GM23248 (cell line): ENCODE results near the gene TMCO4. TPM values are rescaled to one million over a fixed set of nuclear protein-coding genes. Genes with fewer than 3 reads are reported as not detected.

Experiments
- DNase-seq: peaks from one replicate; pipeline ENCODE4 v3.0.0-alpha.2; 2015
- H2AFZ ChIP-seq: fragments of 200-600 bp; sonication (generic); 2 replicates; pipeline ENCODE4 v1.6.1; 2016; ENCODE audit warnings: antibody characterized with exemption
- H3F3A ChIP-seq: fragments of 200-600 bp; sonication (generic); 2 replicates; pipeline ENCODE4 v1.6.1; 2016; ENCODE audit warnings: mild to moderate bottlenecking, antibody characterized with exemption, mixed run types; ENCODE audit not compliant: insufficient read depth
- H3K27ac ChIP-seq: fragments of 200-600 bp; sonication (generic); 2 replicates; pipeline ENCODE4 v1.5.1; 2016; ENCODE audit warnings: mild to moderate bottlenecking
- H3K27me3 ChIP-seq: fragments of 200-600 bp; sonication (generic); replicated peaks from 2 replicates; pipeline ENCODE4 v1.6.1; 2016; ENCODE audit warnings: mild to moderate bottlenecking; ENCODE audit not compliant: insufficient read depth
- H3K36me3 ChIP-seq: fragments of 200-600 bp; sonication (generic); 2 replicates; pipeline ENCODE4 v1.6.1; 2016; ENCODE audit warnings: low read depth, mild to moderate bottlenecking
- H3K4me1 ChIP-seq: fragments of 200-600 bp; sonication (generic); 2 replicates; pipeline ENCODE4 v1.6.1; 2016; ENCODE audit warnings: mild to moderate bottlenecking; ENCODE audit not compliant: insufficient read depth
- H3K4me2 ChIP-seq: fragments of 200-600 bp; sonication (generic); one replicate; pipeline ENCODE4 v1.6.1; 2016; ENCODE audit warnings: mild to moderate bottlenecking; ENCODE audit not compliant: unreplicated experiment
- H3K4me3 ChIP-seq: fragments of 200-600 bp; sonication (generic); 2 replicates; pipeline ENCODE4 v1.5.1; 2016; ENCODE audit warnings: mild to moderate bottlenecking
- H3K79me2 ChIP-seq: fragments of 200-600 bp; sonication (generic); 2 replicates; pipeline ENCODE4 v1.6.1; 2016; ENCODE audit warnings: mild to moderate bottlenecking; ENCODE audit not compliant: insufficient read depth
- H3K9ac ChIP-seq: fragments of 200-600 bp; sonication (generic); 2 replicates; pipeline ENCODE4 v1.6.1; 2016; ENCODE audit warnings: mild to moderate bottlenecking
- H3K9me2 ChIP-seq: fragments of 200-600 bp; sonication (generic); 2 replicates; pipeline ENCODE4 v1.6.1; 2016; ENCODE audit warnings: mixed run types, mild to moderate bottlenecking, moderate library complexity; ENCODE audit not compliant: insufficient read depth
- H3K9me3 ChIP-seq: fragments of 200-600 bp; sonication (generic); one replicate; pipeline ENCODE4 v1.6.1; 2017; ENCODE audit warnings: low read depth
- H4K20me1 ChIP-seq: fragments of 200-600 bp; sonication (generic); 2 replicates; pipeline ENCODE4 v1.6.0; 2016; ENCODE audit not compliant: insufficient read depth
- EZH2 ChIP-seq: fragments of 200-600 bp; sonication (generic); IDR thresholded peaks from 2 replicates; pipeline ENCODE4 v1.6.1; 2018; ENCODE audit warnings: antibody characterized with exemption, mild to moderate bottlenecking; ENCODE audit not compliant: insufficient read depth, poor library complexity, severe bottlenecking
- EZH2phosphoT487 ChIP-seq: fragments of 200-600 bp; sonication (generic); IDR thresholded peaks from 2 replicates; pipeline ENCODE4 v1.6.1; 2018; ENCODE audit warnings: antibody characterized with exemption, moderate library complexity, mild to moderate bottlenecking, low read depth; ENCODE audit not compliant: insufficient read depth
- WGBS, 2 experiments: methylation state at CpG; one replicate each; pipeline ENCODE4 v1.1.6; 2015 to 2017; ENCODE audit warnings: low lambda C conversion rate in 2 of 2, low coverage in 1 of 2; ENCODE audit errors: missing lambda C conversion rate in 2 of 2; 5-methylcytosine and 5-hydroxymethylcytosine counted together
- in situ Hi-C: fragments of 300-500 bp; cut with MboI; formaldehyde crosslinking; loops from 2 replicates; pipeline ENCODE4 v1.15.0; 2020
- polyA plus RNA-seq: library from polyadenylated mRNA; unstranded; fragments of >200 nt; fragmentation: Nextera tagmentation; extraction: Ambion mirVana; gene quantifications from 2 replicates; pipeline ENCODE4 v1.2.1, GENCODE V29; 2016
- total RNA-seq: library from RNA; depleted of rRNA; stranded (reverse); fragments of >200 nt; shearing (Covaris generic); gene quantifications from 2 replicates; pipeline ENCODE4 v1.2.3, GENCODE V29; 2014

TMCO4 gene
- total and polyA plus RNA-seq, 2 experiments from 2014 or later, result 10.5 to 24.5 TPM

DNA sequence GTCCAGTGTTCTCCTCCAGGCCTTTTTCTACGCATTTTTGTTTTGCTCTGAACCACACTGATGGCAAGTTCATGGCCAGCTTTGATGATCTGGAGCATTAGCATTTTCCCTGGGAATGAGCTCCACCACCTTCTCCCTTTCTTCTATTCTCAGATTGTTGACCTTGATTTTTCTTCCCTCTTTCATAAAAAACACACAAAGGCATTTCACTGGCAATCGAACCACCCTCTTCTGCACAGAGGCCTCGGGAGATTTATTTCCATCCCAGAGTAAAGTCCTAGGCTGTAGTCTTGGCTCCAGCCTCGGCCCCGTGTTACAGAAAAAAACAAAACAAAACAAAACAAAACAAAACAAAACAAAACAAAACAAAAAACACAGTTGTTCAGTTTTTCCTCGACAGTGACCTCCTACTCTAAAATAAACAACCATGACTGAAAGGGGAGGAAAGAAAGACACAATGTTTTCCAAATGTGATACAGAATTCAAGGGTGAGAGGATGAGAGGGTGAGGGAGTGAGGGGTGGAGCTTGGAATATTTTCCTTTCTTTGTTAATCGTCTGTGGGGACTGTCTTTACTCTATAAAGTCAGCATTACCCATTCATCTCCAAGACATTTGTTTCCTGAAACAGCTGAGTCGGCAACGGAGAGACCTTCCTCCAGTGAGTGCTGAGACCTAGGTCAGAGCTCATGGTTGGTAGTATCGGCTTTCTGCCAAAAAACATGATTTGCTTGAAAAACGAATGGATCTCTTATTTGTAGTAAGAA, 45.2 kb upstream of the TMCO4 start:
- TF ChIP-seq EZH2 (no peak), EZH2phosphoT487 (no peak)
- DNase-seq, result no peak
- no peaks in the 10 kb centered on the region for H3K9me3 ChIP-seq
- in situ Hi-C loops, result no loop called here
- H3F3A ChIP-seq, result no peaks in the 10 kb centered on the region
- H2AFZ ChIP-seq, result 0 out of 2 replicates have a peak overlapping the region, but pooled peaks have one; percentile 2
- H3K9ac ChIP-seq, result no peak overlapping the region
- 37 to 42% methylated on average over 11 of the region's 11 CpGs for WGBS, 2 experiments
- no peak overlapping the region for H3K4me2 ChIP-seq
- no peaks in the 10 kb centered on the region for H3K27me3 ChIP-seq
- no peaks in the 10 kb centered on the region for H3K36me3 ChIP-seq
- no peaks in the 10 kb centered on the region for H4K20me1 ChIP-seq
- no peak overlapping the region for H3K27ac ChIP-seq
- H3K9me2 ChIP-seq, result no peaks in the 10 kb centered on the region
- H3K4me3 ChIP-seq, result no peak overlapping the region
- H3K4me1 ChIP-seq, result peaks cover 8% of the 10 kb centered on the region
- H3K79me2 ChIP-seq, result no peaks in the 10 kb centered on the region

DNA sequence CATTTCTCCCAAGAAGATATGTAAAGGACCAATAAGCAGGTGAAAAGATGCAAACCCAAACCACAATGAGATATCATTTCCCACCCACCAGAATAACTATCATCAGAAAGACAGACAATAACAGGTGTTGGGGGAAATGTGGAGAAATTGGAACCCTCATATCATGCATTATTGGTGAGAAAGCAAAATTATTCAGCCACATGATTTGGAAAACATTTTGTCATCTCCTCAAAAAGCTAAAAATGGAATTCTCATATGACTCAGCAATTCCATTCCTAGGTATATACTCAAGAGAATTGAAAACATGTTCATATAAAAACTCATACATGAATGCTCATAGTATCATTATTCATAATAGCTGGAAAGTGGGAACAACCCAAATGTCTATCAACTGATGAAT, 40.5 kb upstream of the TMCO4 start:
- no peak for TF ChIP-seq EZH2phosphoT487
- no peak for TF ChIP-seq EZH2
- no peak overlapping the region for H3K9ac ChIP-seq
- H3K4me2 ChIP-seq, result no peak overlapping the region
- H4K20me1 ChIP-seq, result no peaks in the 10 kb centered on the region
- H2AFZ ChIP-seq, result 0 out of 2 replicates have a peak overlapping the region, but pooled peaks have one; percentile 9
- no peaks in the 10 kb centered on the region for H3K9me3 ChIP-seq
- no peaks in the 10 kb centered on the region for H3K79me2 ChIP-seq
- no peaks in the 10 kb centered on the region for H3K9me2 ChIP-seq
- H3K36me3 ChIP-seq, result no peaks in the 10 kb centered on the region
- no peak overlapping the region for H3K4me3 ChIP-seq
- H3K27ac ChIP-seq, result no peak overlapping the region
- H3K4me1 ChIP-seq, result peaks cover 12% of the 10 kb centered on the region
- no peaks in the 10 kb centered on the region for H3F3A ChIP-seq
- in situ Hi-C loops, result no loop called here
- no peaks in the 10 kb centered on the region for H3K27me3 ChIP-seq
- peak; percentile 54 for DNase-seq

DNA sequence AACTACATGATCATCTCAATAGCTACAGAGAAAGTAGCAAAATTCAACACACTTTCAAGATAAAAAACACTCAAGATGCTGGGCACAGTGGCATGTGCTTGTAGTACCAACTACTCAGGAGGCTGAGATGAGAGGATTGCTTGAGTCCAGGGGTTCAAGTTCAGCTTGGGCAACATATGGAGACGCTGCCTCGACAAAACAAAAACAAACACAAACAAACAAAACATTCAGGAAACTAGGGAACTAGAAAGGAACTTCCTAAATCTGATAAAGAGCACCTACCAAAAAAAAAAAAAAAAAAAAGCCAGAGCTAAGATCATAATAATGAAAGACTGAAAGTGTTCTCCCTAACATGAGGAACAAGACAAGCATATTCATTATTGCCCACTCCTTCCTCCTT, 38.1 kb upstream of the TMCO4 start:
- no peak for DNase-seq
- H3K9ac ChIP-seq, result no peak overlapping the region
- TF ChIP-seq EZH2 (no peak), EZH2phosphoT487 (no peak)
- WGBS, 2 experiments, result 80 to 82% methylated on average over 2 of the region's 2 CpGs
- H3K27me3 ChIP-seq, result no peaks in the 10 kb centered on the region
- H3F3A ChIP-seq, result no peaks in the 10 kb centered on the region
- H3K36me3 ChIP-seq, result no peaks in the 10 kb centered on the region
- H3K9me2 ChIP-seq, result no peaks in the 10 kb centered on the region
- H3K9me3 ChIP-seq, result no peaks in the 10 kb centered on the region
- in situ Hi-C loops, result no loop called here
- H4K20me1 ChIP-seq, result no peaks in the 10 kb centered on the region
- H2AFZ ChIP-seq, result no peak overlapping the region
- H3K27ac ChIP-seq, result no peak overlapping the region
- no peak overlapping the region for H3K4me2 ChIP-seq
- no peak overlapping the region for H3K4me3 ChIP-seq
- peaks cover 13% of the 10 kb centered on the region for H3K4me1 ChIP-seq
- no peaks in the 10 kb centered on the region for H3K79me2 ChIP-seq

DNA sequence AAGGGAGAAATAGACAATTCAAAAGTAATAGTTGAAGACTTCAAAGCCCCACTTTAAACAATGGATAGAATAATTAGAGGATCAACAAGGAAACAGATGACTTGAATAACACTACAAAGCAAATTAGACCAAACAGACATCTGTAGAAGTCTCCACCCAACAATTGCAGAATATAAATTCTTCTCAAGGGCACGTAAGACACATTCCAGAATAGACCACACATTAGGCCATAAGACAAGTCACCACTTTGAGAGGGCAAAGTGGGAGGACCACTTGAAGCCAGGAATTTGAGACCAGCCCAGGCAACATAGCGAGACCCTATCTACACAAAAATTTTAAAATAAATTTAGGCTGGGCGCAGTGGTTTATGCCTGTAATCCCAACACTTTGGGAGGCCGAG, 35.9 kb upstream of the TMCO4 start:
- Histone ChIP-seq H2AFZ (no peak overlapping the region), H4K20me1 (no peaks in the 10 kb centered on the region), H3K9me3 (no peaks in the 10 kb centered on the region), H3K79me2 (no peaks in the 10 kb centered on the region), H3F3A (no peaks in the 10 kb centered on the region), H3K27ac (no peak overlapping the region), H3K9ac (no peak overlapping the region), H3K27me3 (no peaks in the 10 kb centered on the region), H3K9me2 (no peaks in the 10 kb centered on the region), H3K36me3 (no peaks in the 10 kb centered on the region), H3K4me1 (peaks cover 12% of the 10 kb centered on the region), H3K4me2 (no peak overlapping the region), H3K4me3 (no peak overlapping the region)
- in situ Hi-C loops, result no loop called here
- 70 to 85% methylated on average over 4 of the region's 4 CpGs for WGBS, 2 experiments
- no peak for TF ChIP-seq EZH2phosphoT487
- no peak for TF ChIP-seq EZH2
- peak; percentile 54 for DNase-seq
